ENCODE measurements around the gene ELL2. TPM values are rescaled to one million over a fixed set of nuclear protein-coding genes. Genes with fewer than 3 reads are reported as not detected.

The ELL2 gene
- total and polyA plus RNA-seq, 9 of the 15 experiments (the other 6 are each of a cell fraction or from before 2014, with no cell fraction given): 4.3 to 18.3 (median 14.5) TPM

GRCh38 chr5:95842854-95843544 lies 118.7 kb downstream of the ELL2 start (continued):
- TF ChIP-seq, protein P1, sequence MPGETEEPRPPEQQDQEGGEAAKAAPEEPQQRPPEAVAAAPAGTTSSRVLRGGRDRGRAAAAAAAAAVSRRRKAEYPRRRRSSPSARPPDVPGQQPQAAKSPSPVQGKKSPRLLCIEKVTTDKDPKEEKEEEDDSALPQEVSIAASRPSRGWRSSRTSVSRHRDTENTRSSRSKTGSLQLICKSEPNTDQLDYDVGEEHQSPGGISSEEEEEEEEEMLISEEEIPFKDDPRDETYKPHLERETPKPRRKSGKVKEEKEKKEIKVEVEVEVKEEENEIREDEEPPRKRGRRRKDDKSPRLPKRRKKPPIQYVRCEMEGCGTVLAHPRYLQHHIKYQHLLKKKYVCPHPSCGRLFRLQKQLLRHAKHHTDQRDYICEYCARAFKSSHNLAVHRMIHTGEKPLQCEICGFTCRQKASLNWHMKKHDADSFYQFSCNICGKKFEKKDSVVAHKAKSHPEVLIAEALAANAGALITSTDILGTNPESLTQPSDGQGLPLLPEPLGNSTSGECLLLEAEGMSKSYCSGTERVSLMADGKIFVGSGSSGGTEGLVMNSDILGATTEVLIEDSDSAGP (CRISPR knock-in tag; IDR thresholded peaks at IDR 0.05): 0 out of 2 replicates have a peak, but pooled peaks have one; percentile 41
- TF ChIP-seq FOS (IDR thresholded peaks at IDR 0.05; ENCODE audit: extremely low read depth, insufficient read length) (no peak), NR2C1 (IDR thresholded peaks at IDR 0.05) (0 out of 2 replicates have a peak, but pooled peaks have one; percentile 17), NR2C1 (tag; IDR thresholded peaks at IDR 0.05) (no peak; the same call in 1 of the 2 replicates), USF2 (CRISPR knock-in tag; IDR thresholded peaks at IDR 0.05) (0 out of 2 replicates have a peak, but pooled peaks have one; percentile 29), TOE1 (IDR thresholded peaks at IDR 0.05; ENCODE audit: borderline replicate concordance) (peak; percentile 60; the same call in 1 of the 2 replicates), TOE1 (CRISPR knock-in tag; IDR thresholded peaks at IDR 0.05; ENCODE audit: borderline replicate concordance, low read depth) (0 out of 2 replicates have a peak, but pooled peaks have one; percentile 47), RBM14 (IDR thresholded peaks at IDR 0.05; ENCODE audit: borderline replicate concordance, insufficient read depth, low read depth, low read length) (no peak), C11orf30 (IDR thresholded peaks at IDR 0.05; ENCODE audit: low read depth) (no peak), ETS1 (conservative IDR thresholded peaks at IDR 0.05; ENCODE audit: control insufficient read depth, low read depth, low read length) (no peak), ESRRA (IDR thresholded peaks at IDR 0.05; ENCODE audit: borderline replicate concordance, low read depth) (peak; percentile 73), TAL1 (IDR thresholded peaks at IDR 0.05) (no peak), SMARCE1 (IDR thresholded peaks at IDR 0.05) (peak; percentile 44; the same call in 1 of the 2 replicates), HNRNPL (IDR thresholded peaks at IDR 0.05; ENCODE audit: low read depth, low read length) (no peak), ZBTB7A (IDR thresholded peaks at IDR 0.05; ENCODE audit: borderline replicate concordance, control insufficient read depth, low read depth, low read length) (no peak), ARID3B (CRISPR knock-in tag; IDR thresholded peaks at IDR 0.05; ENCODE audit: borderline replicate concordance) (no peak), ZNF584 (CRISPR knock-in tag; IDR thresholded peaks at IDR 0.05; ENCODE audit: low read depth) (0 out of 2 replicates have a peak, but pooled peaks have one; percentile 39)
- TF ChIP-seq, protein P2, sequence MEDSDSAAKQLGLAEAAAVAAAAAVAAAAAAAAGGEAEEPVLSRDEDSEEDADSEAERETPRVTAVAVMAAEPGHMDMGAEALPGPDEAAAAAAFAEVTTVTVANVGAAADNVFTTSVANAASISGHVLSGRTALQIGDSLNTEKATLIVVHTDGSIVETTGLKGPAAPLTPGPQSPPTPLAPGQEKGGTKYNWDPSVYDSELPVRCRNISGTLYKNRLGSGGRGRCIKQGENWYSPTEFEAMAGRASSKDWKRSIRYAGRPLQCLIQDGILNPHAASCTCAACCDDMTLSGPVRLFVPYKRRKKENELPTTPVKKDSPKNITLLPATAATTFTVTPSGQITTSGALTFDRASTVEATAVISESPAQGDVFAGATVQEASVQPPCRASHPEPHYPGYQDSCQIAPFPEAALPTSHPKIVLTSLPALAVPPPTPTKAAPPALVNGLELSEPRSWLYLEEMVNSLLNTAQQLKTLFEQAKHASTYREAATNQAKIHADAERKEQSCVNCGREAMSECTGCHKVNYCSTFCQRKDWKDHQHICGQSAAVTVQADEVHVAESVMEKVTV (CRISPR knock-in tag; IDR thresholded peaks at IDR 0.05): peak; percentile 85

Measured in K562 (cell line).